SK-MEL-5 (cell line): ENCODE measurements around the gene ACBD6. TPM values are rescaled to one million over a fixed set of nuclear protein-coding genes. Genes with fewer than 3 reads are reported as not detected.

ENCODE experiments used
- small RNA-seq, 2 experiments: library from RNA; depleted of rRNA; stranded (forward); fragments of <200 nt; gene quantifications; one replicate each; pipeline ENCODE3, GENCODE V24; 2014
- total RNA-seq: library from RNA; depleted of rRNA; stranded (reverse); fragments of >200 nt; shearing (Covaris generic); gene quantifications from 2 replicates; pipeline ENCODE4 v1.2.3, GENCODE V29; 2014; rRNA removed

The ACBD6 gene
- total RNA-seq, 1 experiment from 2014 or later, result 46.0 TPM

Small RNA genes within 50 kb of the gene (small RNA-seq; reads per million reads assigned to genes)
- gene MIR3121 (0 to 0.14 reads per million in 2 experiments), gene RF00019 (0 reads per million in 2 experiments)

Other genes starting within 250 kb of the ACBD6 start
- gene OVAAL, start 56.4 kb upstream of the ACBD6 start, total RNA-seq, result 23.6 and 25.8 TPM in 2 replicates
- gene XPR1, start 129.4 kb upstream of the ACBD6 start, total RNA-seq, result 24.9 and 27.4 TPM in 2 replicates